DOHH2 (cell line): ENCODE data around the gene IGFLR1.

Experiments used
- H3F3A ChIP-seq: fragments of 200-600 bp; sonication (generic), shearing (Covaris generic); 2 replicates; pipeline ENCODE4 v1.6.0; 2016; ENCODE audit warnings: antibody characterized with exemption, mild to moderate bottlenecking; ENCODE audit not compliant: control insufficient read depth, insufficient read depth
- H3K27ac ChIP-seq: fragments of 200-600 bp; sonication (generic); 2 replicates; pipeline ENCODE4 v1.5.1; 2014; ENCODE audit warnings: low read depth, mild to moderate bottlenecking, low read length, moderate library complexity
- H3K27me3 ChIP-seq: fragments of 200-600 bp; sonication (generic); 2 replicates; pipeline ENCODE4 v1.6.1; 2014; ENCODE audit warnings: mild to moderate bottlenecking, low read length, mixed read lengths; ENCODE audit not compliant: control insufficient read depth
- H3K36me3 ChIP-seq: fragments of 200-600 bp; sonication (generic); 2 replicates; pipeline ENCODE4 v1.6.1; 2014; ENCODE audit warnings: mild to moderate bottlenecking, low read length, moderate library complexity, mixed read lengths; ENCODE audit not compliant: control insufficient read depth
- H3K4me1 ChIP-seq: fragments of 200-600 bp; sonication (generic); 2 replicates; pipeline ENCODE4 v1.6.1; 2014; ENCODE audit warnings: mild to moderate bottlenecking, low read length, mixed read lengths; ENCODE audit not compliant: control insufficient read depth
- H3K4me2 ChIP-seq: fragments of 200-600 bp; sonication (generic); 2 replicates; pipeline ENCODE4 v1.6.0; 2014; ENCODE audit warnings: mild to moderate bottlenecking, low read length, moderate library complexity
- H3K4me3 ChIP-seq: fragments of 200-600 bp; sonication (generic); 2 replicates; pipeline ENCODE4 v1.5.1; 2014; ENCODE audit warnings: mild to moderate bottlenecking, low read length, mixed read lengths
- H3K79me2 ChIP-seq: fragments of 200-600 bp; sonication (generic); 2 replicates; pipeline ENCODE4 v1.6.1; 2014; ENCODE audit warnings: mild to moderate bottlenecking, low read length, mixed read lengths; ENCODE audit not compliant: control insufficient read depth
- H3K9me2 ChIP-seq: fragments of 200-600 bp; sonication (generic); replicated peaks from 2 replicates; pipeline ENCODE4 v1.6.1; 2014; ENCODE audit warnings: mild to moderate bottlenecking, low read length, mixed read lengths; ENCODE audit not compliant: control insufficient read depth
- H3K9me3 ChIP-seq: fragments of 200-600 bp; sonication (generic); 2 replicates; pipeline ENCODE4 v1.6.1; 2014; ENCODE audit warnings: antibody characterized with exemption, low read length, mixed read lengths; ENCODE audit not compliant: control insufficient read depth, insufficient read depth
- H4K20me1 ChIP-seq: fragments of 200-600 bp; sonication (generic); 2 replicates; pipeline ENCODE4 v1.6.0; 2014; ENCODE audit warnings: low read depth, mild to moderate bottlenecking, antibody characterized with exemption, low read length, moderate library complexity; ENCODE audit not compliant: control insufficient read depth, insufficient read depth
- CTCF ChIP-seq: fragments of 200-600 bp; sonication (generic); IDR thresholded peaks from one replicate; pipeline ENCODE4 v1.5.1; 2014; ENCODE audit warnings: antibody characterized with exemption, mild to moderate bottlenecking, low read depth, low read length; ENCODE audit not compliant: poor library complexity, severe bottlenecking
- EZH2phosphoT487 ChIP-seq: fragments of 200-600 bp; sonication (generic); IDR thresholded peaks from 2 replicates; pipeline ENCODE4 v1.6.1; 2017; ENCODE audit warnings: borderline replicate concordance, mild to moderate bottlenecking, antibody characterized with exemption, low read length, moderate library complexity, mixed read lengths

The IGFLR1 gene

GRCh38 chr19:35712567-35713505 lies 29.4 kb downstream of the IGFLR1 start:
- Histone ChIP-seq H3K9me3 (no peaks in the 10 kb centered on the region), H3K4me1 (peaks cover 35% of the 10 kb centered on the region), H3K27ac (no peak overlapping the region), H3K79me2 (peaks cover 4% of the 10 kb centered on the region), H3K36me3 (no peaks in the 10 kb centered on the region), H3K4me3 (no peak overlapping the region), H3K9me2 (no peaks in the 10 kb centered on the region), H3K27me3 (peaks cover 23% of the 10 kb centered on the region), H3F3A (no peaks in the 10 kb centered on the region), H3K4me2 (no peak overlapping the region), H4K20me1 (no peaks in the 10 kb centered on the region)
- TF ChIP-seq CTCF: no peak
- TF ChIP-seq EZH2phosphoT487: no peak

GRCh38 chr19:35710784-35711723 lies 31.2 kb downstream of the IGFLR1 start:
- Histone ChIP-seq H3K27me3 (peaks cover 23% of the 10 kb centered on the region), H3K4me2 (no peak overlapping the region), H3K36me3 (no peaks in the 10 kb centered on the region), H3F3A (no peaks in the 10 kb centered on the region), H3K4me3 (no peak overlapping the region), H3K9me3 (no peaks in the 10 kb centered on the region), H4K20me1 (no peaks in the 10 kb centered on the region), H3K27ac (no peak overlapping the region), H3K9me2 (no peaks in the 10 kb centered on the region), H3K79me2 (peaks cover 3% of the 10 kb centered on the region; the same call in 1 of the 2 replicates), H3K4me1 (peaks cover 30% of the 10 kb centered on the region)
- TF ChIP-seq CTCF (no peak), EZH2phosphoT487 (no peak)

GRCh38 chr19:35708391-35708790 lies 33.9 kb downstream of the IGFLR1 start:
- Histone ChIP-seq H3K27me3 (peaks cover 23% of the 10 kb centered on the region), H3F3A (no peaks in the 10 kb centered on the region), H3K36me3 (no peaks in the 10 kb centered on the region), H4K20me1 (no peaks in the 10 kb centered on the region), H3K4me2 (no peak overlapping the region), H3K79me2 (no peaks in the 10 kb centered on the region), H3K9me2 (no peaks in the 10 kb centered on the region), H3K27ac (no peak overlapping the region), H3K4me1 (peaks cover 22% of the 10 kb centered on the region), H3K4me3 (no peak overlapping the region), H3K9me3 (no peaks in the 10 kb centered on the region)
- TF ChIP-seq EZH2phosphoT487: no peak
- no peak for TF ChIP-seq CTCF
